SK-N-MC (cell line): ENCODE data around the gene TRANK1.

Experiments used
- EZH2 ChIP-seq: fragments of 200-600 bp; sonication (generic); IDR thresholded peaks from one replicate; pipeline ENCODE4 v1.6.1; 2017; ENCODE audit warnings: antibody characterized with exemption
- FOXP2 ChIP-seq: optimal IDR thresholded peaks from 2 replicates; pipeline ENCODE3; 2011; ENCODE audit warnings: mild to moderate bottlenecking, moderate library complexity; ENCODE audit not compliant: insufficient read depth; ENCODE audit errors: extremely low read length, control extremely low read depth
- POLR2AphosphoS5 ChIP-seq: IDR thresholded peaks from 2 replicates; pipeline ENCODE4 v1.6.1; 2012; ENCODE audit warnings: mild to moderate bottlenecking, low read depth, low read length, borderline replicate concordance

- no peak for TF ChIP-seq POLR2AphosphoS5
- no peak for TF ChIP-seq EZH2
- TF ChIP-seq FOXP2: no peak
Observed at GRCh38 chr3:36814776-36815175, 130.1 kb downstream of the TRANK1 start.
